Mammary epithelial cell (primary cell): Measurements from ENCODE around the gene CLMN.

ENCODE experiments used
- CTCF ChIP-seq, 2 donors: IDR thresholded peaks in 1 of 2; conservative IDR thresholded peaks in 1 of 2; 2 replicates each; pipeline ENCODE4 v1.5.1; 2011 to 2012; ENCODE audit warnings: inconsistent platforms in 2 of 2, low read length in 2 of 2, mild to moderate bottlenecking in 2 of 2, control low read depth in 1 of 2, low read depth in 1 of 2; ENCODE audit not compliant: insufficient read depth in 1 of 2; ENCODE audit errors: extremely low read depth in 1 of 2
- EZH2 ChIP-seq: IDR thresholded peaks from 2 replicates; pipeline ENCODE4 v1.6.1; 2012; ENCODE audit warnings: low read length, inconsistent platforms, borderline replicate concordance

- TF ChIP-seq EZH2 (no peak), CTCF (conservative IDR thresholded peaks at IDR 0.05 in 1 of 2, IDR thresholded peaks at IDR 0.05 in 1 of 2; ENCODE audit: extremely low read depth in 1 of 2, insufficient read depth in 1 of 2, low read depth in 1 of 2, low read length in 2 of 2) (no peak)
Measured at GRCh38 chr14:95153866-95154265, 165.8 kb downstream of the CLMN start.
